ENCODE data around the gene MEIS1.

GRCh38 chr2:66426244-66427111, 8.4 kb upstream of the MEIS1 start:
- no peak for TF ChIP-seq CTCF (IDR thresholded peaks at IDR 0.05)
- no peak for TF ChIP-seq POLR2AphosphoS5 (IDR thresholded peaks at IDR 0.05)
